Activated naive CD4-positive, alpha-beta T cell treated with anti-CD3 and anti-CD28 coated beads, Interleukin-2, amount 50 U/mL, for 16 hours (primary cell): Measurements from ENCODE around the gene ADAM12.
"Not testable (repeated sequence)": the region's sequence is repeated elsewhere in the genome, so short reads cannot be mapped to it uniquely, and the experiment has no call there.

Experiments
- DNase-seq: peaks from one replicate; pipeline ENCODE4 v3.0.0-alpha.2; 2020

The ADAM12 gene

GRCh38 chr10:126070476-126071215 lies 317.6 kb downstream of the ADAM12 start:
- DNase-seq = no peak

- no peak for DNase-seq
These were observed 320.0 kb downstream of the ADAM12 start for GRCh38 chr10:126068322-126068721.

DNA sequence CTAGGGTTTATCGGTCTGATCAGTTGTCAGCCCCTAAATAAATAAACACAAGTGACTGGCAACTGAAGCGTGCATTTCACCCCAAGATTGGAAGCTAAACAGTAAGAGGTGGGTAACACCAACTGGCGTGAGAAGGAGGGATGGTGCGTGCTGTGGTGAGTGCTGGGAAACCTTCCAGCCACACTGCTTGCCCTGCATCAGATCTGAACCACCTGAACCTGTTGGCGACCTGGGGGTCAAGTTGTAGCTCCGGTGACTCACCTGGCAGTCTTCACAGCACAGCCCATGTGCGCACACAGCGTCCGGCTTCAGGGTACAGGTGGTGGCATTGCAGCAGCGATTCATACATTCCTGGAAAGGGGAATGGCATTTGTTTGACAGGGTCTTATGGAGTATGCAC lies 321.8 kb downstream of the ADAM12 start:
- no peak for DNase-seq

- DNase-seq = no peak
These were observed 322.4 kb downstream of the ADAM12 start for GRCh38 chr10:126065751-126066377.

DNA sequence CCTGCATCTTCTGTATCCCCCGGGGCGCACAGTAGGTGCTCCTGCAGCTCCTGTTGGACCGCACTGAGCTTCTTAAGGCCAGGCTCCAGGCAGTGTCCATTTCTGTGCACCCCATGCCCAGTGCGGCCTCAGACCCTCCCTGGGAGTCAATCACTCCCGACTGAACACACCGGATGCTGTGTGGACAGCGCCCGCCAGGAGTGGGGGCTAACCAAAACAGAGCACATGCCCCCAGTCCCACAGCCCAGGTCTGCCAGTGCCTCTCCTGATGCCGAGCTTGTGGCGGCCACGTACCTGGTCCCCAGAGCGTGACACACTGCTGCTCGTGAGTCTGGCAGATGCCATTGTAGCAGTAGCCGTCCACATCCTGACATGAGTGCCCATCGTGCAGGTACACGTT lies 323.8 kb downstream of the ADAM12 start:
- DNase-seq = no peak

GRCh38 chr10:126063353-126063791 lies 324.9 kb downstream of the ADAM12 start:
- no peak for DNase-seq

GRCh38 chr10:126062131-126063032 lies 325.9 kb downstream of the ADAM12 start:
- no peak for DNase-seq

GRCh38 chr10:126061526-126061925 lies 326.8 kb downstream of the ADAM12 start:
- no peak for DNase-seq

- no peak for DNase-seq
These were observed 327.9 kb downstream of the ADAM12 start for GRCh38 chr10:126060261-126060931.

- DNase-seq = no peak
These were observed 329.0 kb downstream of the ADAM12 start for GRCh38 chr10:126059076-126059826.

GRCh38 chr10:126058507-126058906 lies 329.8 kb downstream of the ADAM12 start:
- no peak for DNase-seq

GRCh38 chr10:126058104-126058503 lies 330.2 kb downstream of the ADAM12 start:
- no peak for DNase-seq

DNA sequence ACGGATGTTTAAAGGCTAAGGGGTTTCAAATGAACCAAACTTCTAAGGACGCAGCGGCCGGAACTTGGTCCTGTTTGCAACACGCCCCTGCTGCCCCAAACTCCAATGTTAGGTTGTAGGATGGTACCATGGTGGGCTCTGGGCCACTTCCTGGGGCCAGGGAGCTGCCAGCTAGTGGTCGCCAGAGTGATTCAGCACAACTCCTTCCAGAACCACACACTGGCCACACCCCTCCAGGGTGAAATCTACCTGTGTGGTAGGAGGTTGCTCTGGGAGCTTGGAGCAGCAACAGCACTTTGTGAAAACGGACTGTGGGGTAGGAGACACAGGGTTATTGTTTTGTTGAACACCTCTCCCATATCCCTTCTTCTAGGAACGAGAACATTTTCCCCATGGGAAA lies 330.8 kb downstream of the ADAM12 start:
- no peak for DNase-seq

DNA sequence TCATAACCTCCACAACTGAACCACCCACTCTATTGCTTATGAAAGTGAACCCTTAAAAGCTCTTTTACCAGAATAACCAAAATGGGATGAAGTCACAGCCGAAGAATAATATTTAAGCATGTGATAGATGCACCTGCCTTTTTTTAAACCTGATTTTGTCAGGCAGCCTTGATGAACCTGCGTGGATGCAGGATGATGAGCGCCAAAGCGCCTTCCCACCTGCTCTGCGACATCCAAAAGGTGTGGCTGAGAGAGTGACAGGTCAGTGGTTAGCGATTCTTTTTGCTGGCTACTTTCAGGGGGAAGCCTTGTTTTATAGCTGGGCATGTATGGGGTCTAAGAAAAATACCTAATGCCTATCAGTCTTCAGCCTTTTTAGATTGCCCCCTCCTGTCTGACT lies 334.1 kb downstream of the ADAM12 start:
- DNase-seq = no peak

DNA sequence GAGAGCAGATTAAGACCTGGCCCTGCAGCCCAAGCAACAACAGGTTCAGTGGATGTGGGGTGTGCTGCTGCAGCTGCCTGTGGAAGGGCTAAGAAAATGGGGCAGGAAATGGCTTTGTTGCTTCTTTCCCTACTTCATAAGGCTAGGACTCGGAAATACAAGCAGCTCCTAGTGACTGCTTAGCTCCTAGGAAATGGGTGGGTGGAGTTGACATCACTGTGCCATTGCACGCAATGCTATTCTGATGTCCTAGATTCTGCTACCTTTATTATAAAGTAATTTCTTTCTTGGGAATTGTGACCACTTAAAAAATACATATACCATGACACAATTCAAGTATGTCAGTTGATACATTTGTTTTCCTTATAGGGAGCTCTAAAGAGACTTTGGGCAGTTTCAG lies 336.1 kb downstream of the ADAM12 start:
- DNase-seq = no peak

DNA sequence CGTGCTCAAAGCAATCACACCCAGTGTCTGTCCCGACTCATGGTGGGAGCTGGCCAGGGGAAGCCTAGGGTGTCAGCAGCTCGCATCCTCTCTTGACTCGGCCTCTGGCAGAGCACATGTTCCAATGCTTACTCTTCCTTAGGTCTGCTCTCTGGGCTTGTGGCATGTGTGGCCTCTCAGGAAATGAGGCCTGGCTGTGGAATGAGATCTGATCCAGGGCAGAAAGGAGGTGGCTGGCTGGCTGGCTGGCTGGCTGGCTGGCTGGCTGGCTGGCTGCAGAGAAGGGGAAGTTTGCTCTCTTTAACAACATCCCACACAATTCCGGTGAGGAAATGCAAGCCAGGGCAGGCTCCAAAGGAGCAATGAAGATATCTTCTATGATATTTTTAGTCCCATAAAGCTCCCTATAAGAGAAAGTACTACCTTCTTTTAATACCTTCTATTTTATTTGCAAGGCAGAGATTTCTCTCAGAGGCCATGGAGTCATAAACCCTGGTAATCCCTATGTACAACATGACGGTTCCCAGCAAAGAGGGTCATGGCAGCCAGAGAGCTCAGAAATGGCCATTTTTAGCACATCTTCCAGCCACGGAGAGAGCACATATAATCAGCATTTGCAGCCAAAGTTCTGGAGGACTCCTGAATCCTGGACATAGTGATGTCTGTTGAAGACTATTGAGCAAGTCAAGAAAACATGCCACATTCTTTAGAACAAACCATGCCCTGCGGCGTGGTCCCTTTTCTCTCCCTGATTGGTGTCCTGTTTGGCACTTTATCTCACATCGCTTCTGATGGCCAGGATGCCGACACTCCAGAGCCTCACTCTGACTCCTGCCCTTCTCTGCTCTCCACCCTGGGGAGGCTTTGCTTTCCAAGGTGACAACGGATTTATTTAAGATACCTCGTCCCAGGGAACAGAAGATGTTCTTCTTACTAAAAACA lies 338.2 kb downstream of the ADAM12 start:
- no peak for DNase-seq

DNA sequence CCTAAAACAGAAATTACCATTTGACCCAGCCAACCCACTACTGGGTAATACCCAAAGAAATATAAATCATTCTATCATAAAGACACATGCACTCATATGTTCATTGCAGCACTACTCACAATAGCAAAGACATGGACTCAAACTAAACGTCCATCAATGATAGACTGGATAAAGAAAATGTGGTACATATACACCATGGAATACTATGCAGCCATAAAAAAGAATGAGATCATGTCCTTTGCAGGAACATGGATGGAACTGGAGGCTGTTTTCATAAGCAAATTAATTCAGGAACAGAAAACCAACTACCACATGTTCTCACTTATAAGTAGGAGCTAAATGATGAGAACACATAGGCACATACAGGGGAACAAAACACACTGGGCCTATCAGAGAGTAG lies 340.5 kb downstream of the ADAM12 start:
- DNase-seq = not testable (repeated sequence)

- no peak for DNase-seq
These were observed 341.4 kb downstream of the ADAM12 start for GRCh38 chr10:126046831-126047230.

DNA sequence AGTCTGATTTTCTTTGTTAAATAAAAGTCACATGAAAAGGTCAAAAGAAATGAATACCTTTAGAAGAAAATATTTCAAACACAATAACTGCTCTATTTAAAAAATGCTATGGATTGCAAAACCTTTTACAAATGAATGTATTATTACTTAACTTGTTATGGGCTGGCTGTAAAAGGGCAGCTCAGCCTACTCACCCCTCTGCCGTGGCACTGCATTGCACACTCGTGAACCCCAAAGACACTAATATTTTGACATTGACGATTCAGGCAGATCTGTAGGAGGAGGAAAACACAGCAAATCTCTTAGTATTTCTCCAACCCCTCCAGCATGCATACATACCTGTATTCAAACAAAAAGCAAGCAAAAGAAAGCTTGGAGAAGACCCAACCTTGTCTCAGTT lies 342.4 kb downstream of the ADAM12 start:
- no peak for DNase-seq

- no peak for DNase-seq
These were observed 344.9 kb downstream of the ADAM12 start for GRCh38 chr10:126043389-126043788.

DNA sequence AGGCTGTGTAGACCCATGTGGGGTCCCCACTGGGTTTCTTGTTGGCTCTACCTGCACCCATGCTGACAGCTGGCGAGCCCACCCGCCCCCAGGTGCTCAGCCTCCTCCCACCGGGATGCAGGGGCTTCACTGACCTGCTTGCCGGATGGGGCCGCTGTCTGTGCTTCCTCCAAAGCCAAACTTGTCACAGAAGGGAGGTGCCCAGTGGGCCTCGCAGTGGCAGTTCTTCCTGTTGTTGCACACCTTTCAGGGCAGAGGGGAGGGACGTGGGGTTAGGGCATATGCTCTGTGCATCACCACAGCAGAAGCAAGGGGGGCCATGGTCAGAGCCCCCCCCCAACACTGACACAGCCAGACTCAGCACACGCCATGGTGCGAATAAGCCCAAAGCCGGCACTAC lies 345.4 kb downstream of the ADAM12 start:
- no peak for DNase-seq
